Right lobe of liver (tissue), 4 donors: Measurements from ENCODE around the gene HNRNPC.
"Not testable (repeated sequence)": the region's sequence is repeated elsewhere in the genome, so short reads cannot be mapped to it uniquely, and the experiment has no call there.

ENCODE experiments used
- CTCF ChIP-seq, 4 donors: fragments of 200-600 bp in 3 of 4; fragments of 450-650 bp in 1 of 4; IDR thresholded peaks; one replicate each; pipeline versions ENCODE4 v1.5.1 to v1.8.0; 2016 to 2022; ENCODE audit warnings: antibody characterized with exemption in 4 of 4, mild to moderate bottlenecking in 2 of 4
- POLR2A ChIP-seq: fragments of 450-650 bp; IDR thresholded peaks from one replicate; pipeline ENCODE4 v1.6.1; 2017; ENCODE audit warnings: antibody characterized with exemption, mild to moderate bottlenecking
- donor health status: DM: no; HTN: no; CAD: no.
- donor health status: DM: no; HTN: no; CAD: no.
- donor health status: DM: no; HTN: yes; CAD: no.

GRCh38 chr14:21272661-21273060 lies 3.4 kb upstream of the HNRNPC start:
- TF ChIP-seq CTCF (IDR thresholded peaks at IDR 0.05); POLR2A: not testable (repeated sequence)
